Parathyroid adenoma (tissue), 2 donors: ENCODE measurements around the gene MOB3C.

Experiments
- H2AFZ ChIP-seq: fragments of 300-600 bp; sonication (generic); one replicate; pipeline ENCODE4 v1.7.0; 2017; ENCODE audit warnings: antibody characterized with exemption, mild to moderate bottlenecking
- H3K27ac ChIP-seq: fragments of 300-600 bp; sonication (generic); one replicate; pipeline ENCODE4 v1.7.0; 2017
- H3K27me3 ChIP-seq: fragments of 300-600 bp; sonication (generic); one replicate; pipeline ENCODE4 v1.7.0; 2017; ENCODE audit warnings: low read length; ENCODE audit not compliant: control insufficient read depth, insufficient read depth
- H3K36me3 ChIP-seq: fragments of 300-600 bp; sonication (generic); one replicate; pipeline ENCODE4 v1.7.0; 2017; ENCODE audit warnings: low read length; ENCODE audit not compliant: control insufficient read depth, insufficient read depth
- H3K4me1 ChIP-seq: fragments of 300-600 bp; sonication (generic); one replicate; pipeline ENCODE4 v1.7.0; 2017; ENCODE audit warnings: control low read depth
- H3K4me2 ChIP-seq: fragments of 300-600 bp; sonication (generic); one replicate; pipeline ENCODE4 v1.7.0; 2017; ENCODE audit warnings: low read length
- H3K4me3 ChIP-seq: fragments of 300-600 bp; sonication (generic); one replicate; pipeline ENCODE4 v1.7.0; 2017; ENCODE audit warnings: low read depth, low read length
- H3K79me2 ChIP-seq: fragments of 300-600 bp; sonication (generic); one replicate; pipeline ENCODE4 v1.7.0; 2017; ENCODE audit warnings: control low read depth
- H3K9ac ChIP-seq: fragments of 300-600 bp; sonication (generic); one replicate; pipeline ENCODE4 v1.7.0; 2017; ENCODE audit warnings: mild to moderate bottlenecking
- H3K9me3 ChIP-seq: fragments of 300-600 bp; sonication (generic); one replicate; pipeline ENCODE4 v1.7.0; 2017; ENCODE audit warnings: low read length; ENCODE audit not compliant: control insufficient read depth
- TF ChIP-seq, protein P1 (sequence below): fragments of 300-600 bp; sonication (generic); IDR thresholded peaks from one replicate; pipeline ENCODE4 v1.7.0; 2017; ENCODE audit warnings: antibody characterized with exemption, mild to moderate bottlenecking
- donor health status: primary hyperparathyroidism.

Gene MOB3C

DNA sequence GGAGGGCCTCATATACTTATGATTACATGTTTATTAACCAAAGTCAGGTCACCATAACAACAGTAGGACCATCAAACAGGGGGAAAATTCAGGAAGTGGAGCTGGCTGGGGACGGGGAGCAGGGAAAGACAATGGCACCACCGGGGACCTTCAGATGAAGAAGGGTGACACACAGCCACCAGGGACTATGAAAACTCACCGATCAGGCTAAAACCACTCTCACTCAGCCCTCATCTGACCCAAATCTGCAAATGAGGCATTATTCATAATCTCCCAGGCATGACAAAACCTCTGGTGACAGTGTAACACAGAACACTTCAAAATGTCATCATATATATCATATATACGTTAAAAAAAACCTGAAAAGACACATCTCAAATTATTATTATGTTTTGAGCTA, 23.8 kb downstream of the MOB3C start:
- no peak overlapping the region for H3K9ac ChIP-seq
- TF ChIP-seq, protein P1, sequence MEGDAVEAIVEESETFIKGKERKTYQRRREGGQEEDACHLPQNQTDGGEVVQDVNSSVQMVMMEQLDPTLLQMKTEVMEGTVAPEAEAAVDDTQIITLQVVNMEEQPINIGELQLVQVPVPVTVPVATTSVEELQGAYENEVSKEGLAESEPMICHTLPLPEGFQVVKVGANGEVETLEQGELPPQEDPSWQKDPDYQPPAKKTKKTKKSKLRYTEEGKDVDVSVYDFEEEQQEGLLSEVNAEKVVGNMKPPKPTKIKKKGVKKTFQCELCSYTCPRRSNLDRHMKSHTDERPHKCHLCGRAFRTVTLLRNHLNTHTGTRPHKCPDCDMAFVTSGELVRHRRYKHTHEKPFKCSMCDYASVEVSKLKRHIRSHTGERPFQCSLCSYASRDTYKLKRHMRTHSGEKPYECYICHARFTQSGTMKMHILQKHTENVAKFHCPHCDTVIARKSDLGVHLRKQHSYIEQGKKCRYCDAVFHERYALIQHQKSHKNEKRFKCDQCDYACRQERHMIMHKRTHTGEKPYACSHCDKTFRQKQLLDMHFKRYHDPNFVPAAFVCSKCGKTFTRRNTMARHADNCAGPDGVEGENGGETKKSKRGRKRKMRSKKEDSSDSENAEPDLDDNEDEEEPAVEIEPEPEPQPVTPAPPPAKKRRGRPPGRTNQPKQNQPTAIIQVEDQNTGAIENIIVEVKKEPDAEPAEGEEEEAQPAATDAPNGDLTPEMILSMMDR = no peak
- H3K79me2 ChIP-seq = no peaks in the 10 kb centered on the region
- H3K27me3 ChIP-seq = no peaks in the 10 kb centered on the region
- H3K9me3 ChIP-seq = no peaks in the 10 kb centered on the region
- H3K36me3 ChIP-seq = no peaks in the 10 kb centered on the region
- H3K4me1 ChIP-seq = no peaks in the 10 kb centered on the region
- H3K4me2 ChIP-seq = no peak overlapping the region
- no peak overlapping the region for H2AFZ ChIP-seq
- no peak overlapping the region for H3K4me3 ChIP-seq
- H3K27ac ChIP-seq = no peak overlapping the region

DNA sequence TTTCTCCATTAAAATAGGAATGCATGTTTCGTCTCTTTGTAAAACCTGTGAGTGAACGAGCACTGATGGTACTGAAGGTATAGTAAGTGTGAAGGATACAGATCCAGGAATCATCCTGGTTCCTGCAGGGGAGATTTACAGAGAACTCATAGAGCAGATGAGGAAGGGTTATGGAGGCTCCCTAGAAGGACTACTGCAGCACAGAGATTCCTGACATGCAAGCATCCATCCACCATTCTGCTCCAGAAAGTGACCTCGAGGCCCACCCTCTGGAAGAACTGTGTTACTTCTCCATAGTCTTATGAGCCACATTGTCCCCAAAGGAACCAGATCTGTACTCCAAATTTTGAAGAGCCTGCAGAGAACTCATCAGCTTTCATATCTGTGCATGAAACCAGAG, 27.1 kb downstream of the MOB3C start:
- no peaks in the 10 kb centered on the region for H3K4me1 ChIP-seq
- H3K9me3 ChIP-seq = no peaks in the 10 kb centered on the region
- H3K9ac ChIP-seq = no peak overlapping the region
- H3K4me2 ChIP-seq = no peak overlapping the region
- no peak overlapping the region for H2AFZ ChIP-seq
- TF ChIP-seq, protein P1 = no peak
- no peaks in the 10 kb centered on the region for H3K27me3 ChIP-seq
- H3K27ac ChIP-seq = no peak overlapping the region
- no peaks in the 10 kb centered on the region for H3K36me3 ChIP-seq
- no peak overlapping the region for H3K4me3 ChIP-seq
- no peaks in the 10 kb centered on the region for H3K79me2 ChIP-seq

DNA sequence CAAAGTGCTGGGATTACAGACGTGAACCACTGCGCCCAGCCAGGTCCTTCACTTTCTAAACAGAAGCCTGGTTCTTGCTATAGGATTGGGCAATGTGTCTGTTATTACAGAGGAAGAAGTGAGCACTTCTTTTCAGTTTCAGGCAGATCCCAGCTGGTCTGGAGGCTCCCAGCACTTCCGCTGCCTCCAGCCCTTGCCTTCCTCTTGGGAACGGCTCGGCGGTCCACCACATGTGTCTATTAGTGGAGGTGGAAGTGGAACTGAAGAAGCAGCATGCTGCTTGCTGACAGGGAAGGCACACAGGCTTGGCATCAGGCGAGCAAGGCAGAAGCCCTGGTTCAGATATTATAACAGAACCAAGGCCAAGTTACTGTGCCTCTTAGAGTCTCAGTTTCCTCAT, 29.5 kb downstream of the MOB3C start:
- Histone ChIP-seq H3K79me2 (no peaks in the 10 kb centered on the region), H3K36me3 (no peaks in the 10 kb centered on the region), H2AFZ (no peak overlapping the region), H3K9me3 (no peaks in the 10 kb centered on the region), H3K4me3 (no peak overlapping the region), H3K4me1 (no peaks in the 10 kb centered on the region), H3K9ac (no peak overlapping the region), H3K4me2 (no peak overlapping the region), H3K27me3 (no peaks in the 10 kb centered on the region), H3K27ac (no peak overlapping the region)
- TF ChIP-seq, protein P1 = no peak

DNA sequence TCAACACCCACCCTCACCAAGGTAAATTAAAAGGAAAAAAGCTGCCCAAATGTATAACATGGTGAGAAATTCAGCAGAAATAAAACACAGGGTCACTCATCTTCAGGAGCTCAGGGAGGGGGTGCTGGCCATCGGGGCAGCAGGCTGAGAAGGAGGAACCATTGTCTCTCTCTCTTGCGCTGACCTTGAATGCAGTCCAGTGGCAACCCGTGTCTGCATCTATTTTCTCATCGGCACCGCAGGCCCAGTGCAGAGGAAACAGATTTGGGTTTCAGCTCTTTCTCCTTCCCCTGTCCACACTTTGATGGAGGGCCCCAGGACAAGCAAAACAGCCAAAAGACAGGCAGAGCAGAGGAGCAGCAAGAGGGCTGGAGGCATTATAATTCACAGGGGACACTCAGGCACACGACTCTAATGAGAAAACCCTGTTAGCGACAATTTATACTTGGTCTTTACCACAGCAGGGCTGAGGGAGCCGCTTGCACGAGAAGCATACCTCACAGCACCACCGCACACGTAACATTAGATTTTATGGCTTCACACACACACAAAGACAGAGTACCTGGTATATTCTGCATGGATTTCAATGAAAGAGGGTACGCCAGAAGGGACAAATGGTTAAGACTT, 31.2 kb downstream of the MOB3C start:
- Histone ChIP-seq H3K36me3 (no peaks in the 10 kb centered on the region), H3K79me2 (no peaks in the 10 kb centered on the region), H3K4me3 (no peak overlapping the region), H3K4me1 (no peaks in the 10 kb centered on the region), H3K4me2 (no peak overlapping the region), H3K9ac (no peak overlapping the region), H3K27ac (no peak overlapping the region), H3K27me3 (no peaks in the 10 kb centered on the region), H3K9me3 (no peaks in the 10 kb centered on the region), H2AFZ (no peak overlapping the region)
- TF ChIP-seq, protein P1 = no peak

DNA sequence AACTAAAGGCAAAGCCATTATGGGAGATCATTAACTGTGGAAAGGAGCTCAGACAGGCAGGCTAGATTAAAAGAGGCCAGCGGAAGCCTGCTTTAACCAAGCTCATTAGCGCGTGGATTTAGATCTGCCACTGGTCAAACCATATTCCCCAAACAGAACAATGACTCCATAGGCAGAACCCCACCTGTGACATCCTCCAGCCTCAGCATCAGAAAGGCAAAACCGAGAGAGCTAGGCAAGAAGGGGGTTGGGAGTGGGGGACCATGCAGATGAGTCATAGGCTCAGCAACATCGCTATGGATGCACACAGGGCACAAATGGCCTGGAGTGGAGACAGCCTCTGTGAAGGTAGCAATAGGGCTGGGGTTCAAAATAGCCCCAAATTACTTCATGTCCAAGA, 33.1 kb downstream of the MOB3C start:
- no peak overlapping the region for H3K4me2 ChIP-seq
- H2AFZ ChIP-seq = no peak overlapping the region
- TF ChIP-seq, protein P1 = no peak
- H3K36me3 ChIP-seq = no peaks in the 10 kb centered on the region
- H3K27ac ChIP-seq = no peak overlapping the region
- no peaks in the 10 kb centered on the region for H3K9me3 ChIP-seq
- no peak overlapping the region for H3K9ac ChIP-seq
- H3K4me3 ChIP-seq = no peak overlapping the region
- H3K79me2 ChIP-seq = no peaks in the 10 kb centered on the region
- H3K4me1 ChIP-seq = no peaks in the 10 kb centered on the region
- H3K27me3 ChIP-seq = no peaks in the 10 kb centered on the region
